ENCODE results near the gene OLFM2.
"Not testable (repeated sequence)": the region's sequence is repeated elsewhere in the genome, so short reads cannot be mapped to it uniquely, and the experiment has no call there.

OLFM2 gene

DNA sequence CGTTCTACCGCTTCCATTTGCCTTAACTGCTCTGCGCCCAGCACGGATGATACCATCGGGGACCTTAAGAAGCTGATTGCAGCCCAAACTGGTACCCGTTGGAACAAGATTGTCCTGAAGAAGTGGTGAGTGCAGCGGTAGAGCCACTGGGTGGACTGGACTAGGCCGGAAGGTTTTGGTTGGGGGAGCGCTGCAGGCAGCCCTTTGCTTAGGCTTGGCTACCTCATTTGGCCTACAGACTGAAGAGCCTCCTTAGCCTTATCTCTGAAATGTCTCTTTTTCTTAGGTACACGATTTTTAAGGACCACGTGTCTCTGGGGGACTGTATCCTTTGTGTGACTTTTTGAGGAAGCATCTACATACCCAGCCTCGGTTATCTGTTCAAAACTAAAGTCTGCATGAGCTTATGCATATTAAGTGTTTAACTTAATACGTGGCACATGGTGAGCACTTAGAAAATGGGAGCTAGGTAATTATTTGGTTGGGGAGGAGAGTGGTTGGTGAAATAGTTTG is 107.7 kb downstream of the OLFM2 start:
- DNase-seq (ENCODE audit: low spot score): no peak

DNA sequence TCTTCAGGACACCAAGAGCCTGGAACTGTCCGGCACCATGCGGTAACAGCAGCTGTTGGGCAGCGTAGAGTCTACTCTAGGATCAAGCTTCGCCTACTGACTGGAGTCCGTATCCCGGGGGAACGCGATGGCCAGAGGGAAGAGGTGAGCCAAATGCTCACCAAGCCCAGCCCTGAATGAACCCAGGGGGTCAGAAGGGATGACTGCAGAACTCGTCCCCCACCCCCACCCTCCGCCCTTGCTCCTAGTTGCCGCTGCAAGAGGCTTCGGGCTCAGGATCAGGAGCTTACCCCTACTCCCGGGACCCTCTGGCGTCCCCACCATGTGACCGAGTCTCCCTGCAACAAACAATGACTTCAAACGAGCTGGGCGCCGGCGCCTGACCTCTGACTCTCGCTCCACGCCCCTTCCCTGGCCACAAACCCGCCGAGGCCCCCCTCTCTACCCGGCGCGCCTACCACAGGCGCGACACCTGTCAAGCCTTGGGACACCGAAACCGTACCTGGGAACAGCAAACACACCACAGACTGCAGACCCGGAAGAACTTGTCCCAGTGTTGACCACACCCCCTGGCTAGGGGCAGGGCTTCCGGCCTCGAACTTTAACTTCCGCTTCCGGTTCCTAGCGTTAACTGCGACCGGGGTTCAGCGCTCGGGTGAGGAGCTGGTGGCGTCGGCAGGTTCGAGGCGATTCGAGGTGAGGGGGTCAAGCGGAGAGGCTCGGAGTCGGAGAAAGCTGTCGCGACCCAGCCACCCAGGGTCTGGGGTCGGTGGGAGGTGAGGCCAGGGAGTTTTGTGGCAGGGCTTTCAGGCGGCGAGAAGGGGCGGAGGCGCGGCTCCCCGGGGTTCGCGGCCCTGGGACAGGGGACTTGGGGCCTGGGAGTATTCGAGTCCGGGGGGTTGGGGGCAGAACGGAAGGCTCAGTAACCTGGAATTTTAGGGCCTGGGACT is 108.8 kb downstream of the OLFM2 start, which contains the start of gene UBL5:
UBL5 (plus strand) TSS at position 630 of the 950 bp plus-strand sequence. CDS start 420 bp downstream, outside the sequence.
- DNase-seq (ENCODE audit: low spot score): peak; percentile 88

DNA sequence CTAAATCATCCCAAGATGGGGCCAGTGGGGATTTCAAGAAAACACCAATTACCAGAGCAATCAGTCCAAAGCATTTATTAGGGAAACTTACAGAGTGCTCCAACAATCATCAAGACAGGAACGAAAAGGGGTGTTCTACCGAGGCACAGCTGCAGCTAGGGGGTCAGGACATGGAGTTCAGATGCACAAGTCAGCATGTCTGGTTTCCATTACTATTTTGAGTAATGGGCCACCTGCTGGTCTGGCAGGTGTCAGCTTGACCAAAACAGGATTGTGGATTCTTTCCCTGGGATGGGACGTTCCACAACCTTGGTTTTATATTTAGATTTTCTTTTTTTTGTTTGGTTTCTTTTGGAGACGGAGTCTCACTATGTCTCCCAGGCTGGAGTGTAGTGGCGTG is 112.5 kb downstream of the OLFM2 start:
- no peak for DNase-seq (ENCODE audit: low spot score)

GRCh38 chr19:9820034-9820433 is 116.3 kb downstream of the OLFM2 start:
- not testable (repeated sequence) for DNase-seq (ENCODE audit: low spot score)

DNA sequence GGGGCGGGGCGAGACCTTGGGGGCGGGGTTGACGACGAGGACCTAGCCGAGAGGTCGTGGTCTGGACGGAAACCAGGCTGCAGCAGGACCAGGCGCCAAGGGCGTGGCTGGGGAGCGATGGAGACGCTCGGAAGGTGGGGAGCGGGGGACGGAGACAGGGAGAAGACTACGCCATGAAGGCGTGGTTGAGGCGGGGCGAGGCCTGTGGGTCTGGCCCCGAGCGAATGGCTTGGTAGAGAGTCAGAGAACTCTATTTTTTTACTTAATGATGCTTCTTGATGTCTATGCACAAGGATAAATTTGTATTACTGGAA is 116.8 kb downstream of the OLFM2 start:
- DNase-seq (ENCODE audit: low spot score): no peak

DNA sequence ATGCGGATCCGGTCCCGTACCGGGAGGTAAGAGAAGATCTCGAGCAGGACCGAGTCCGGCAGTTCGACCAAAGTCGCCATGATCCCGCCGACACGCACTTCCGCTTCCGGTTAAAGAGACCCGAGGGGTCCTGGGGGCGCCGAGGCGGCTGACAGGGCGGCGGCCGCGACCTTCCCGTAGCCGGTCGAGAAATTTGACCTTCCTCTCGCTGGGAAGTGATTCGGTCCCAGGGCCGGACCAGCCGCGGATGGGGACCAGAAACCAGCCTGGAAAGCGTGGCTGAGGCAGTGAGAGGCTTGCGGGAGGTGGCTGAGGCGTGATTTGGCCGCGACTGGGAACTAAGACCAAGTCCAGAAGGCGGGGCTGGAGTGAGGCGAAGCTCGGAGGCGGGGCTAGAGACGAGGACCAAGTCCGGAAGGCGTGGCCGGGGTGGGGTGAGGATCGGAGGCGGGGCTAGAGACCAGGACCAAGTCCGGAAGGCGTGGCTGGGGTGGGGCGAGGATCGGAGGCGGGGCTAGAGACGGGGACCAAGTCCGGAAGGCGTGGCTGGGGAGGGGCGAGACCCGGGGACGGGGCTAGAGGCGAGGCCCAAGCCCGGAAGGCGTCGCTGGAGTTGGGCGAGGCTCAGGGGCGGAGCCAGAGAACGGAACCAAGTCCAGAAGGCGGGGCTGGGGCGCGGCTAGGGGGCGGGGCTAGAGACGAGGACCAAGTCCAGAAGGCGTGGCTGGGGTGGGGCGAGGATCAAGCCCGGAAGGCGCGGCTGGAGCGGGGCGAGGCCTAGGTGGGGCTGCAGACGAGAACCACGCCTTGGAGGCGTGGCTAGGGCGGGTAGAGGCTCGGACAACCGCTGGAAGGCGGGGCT is 117.3 kb downstream of the OLFM2 start, which contains the start of gene FBXL12:
FBXL12 (minus strand) TSS at position 346 of the 862 bp plus-strand sequence; CDS start at position 80, 266 bp downstream.
- DNase-seq (ENCODE audit: low spot score): peak; percentile 100

DNA sequence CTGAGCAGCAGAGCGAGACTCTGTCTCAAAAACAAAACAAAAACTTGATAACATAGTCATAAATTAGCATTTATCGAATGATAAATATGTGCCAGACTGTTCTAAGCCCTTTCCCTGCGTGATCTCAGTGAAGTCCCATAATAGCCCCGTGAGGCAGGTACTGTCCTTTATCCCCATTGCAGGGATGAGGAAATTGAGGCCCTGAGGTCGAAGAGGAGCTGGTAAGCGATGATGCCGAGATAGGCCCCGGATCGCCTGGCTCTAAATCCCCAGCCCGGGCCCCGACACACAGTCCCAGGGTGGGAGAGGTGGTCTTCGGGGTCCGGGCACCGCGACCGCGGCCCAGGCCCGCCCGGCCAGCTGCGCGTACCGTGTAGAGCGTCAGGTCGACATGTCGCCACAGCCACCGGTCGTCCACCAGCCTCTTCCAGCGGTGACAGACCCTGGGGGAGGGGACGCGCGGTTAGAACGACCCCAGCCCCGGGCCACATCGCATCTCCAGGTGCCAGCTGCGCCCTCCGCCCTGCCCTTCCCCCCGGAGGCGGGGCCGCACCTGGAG is 118.1 kb downstream of the OLFM2 start:
- no peak for DNase-seq (ENCODE audit: low spot score)

DNA sequence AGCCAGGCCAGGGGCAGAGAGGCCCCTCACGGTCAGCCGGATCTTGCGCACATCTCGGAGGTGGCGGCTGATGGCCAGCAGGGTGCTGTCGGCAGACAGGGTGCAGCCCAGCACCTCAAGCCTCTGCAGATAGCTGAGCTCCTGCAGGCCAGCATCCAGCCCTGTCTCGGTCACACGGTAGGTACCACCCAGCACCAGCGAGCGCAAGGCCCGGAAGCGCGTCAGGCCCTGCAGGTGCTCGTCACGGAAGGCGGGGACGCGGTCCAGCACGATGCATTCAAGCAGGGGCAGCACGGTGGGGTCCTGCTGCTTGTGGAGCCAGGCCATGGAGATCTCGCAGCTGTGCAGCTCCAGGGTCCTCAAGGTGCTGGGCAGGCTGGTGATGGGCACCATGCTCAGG is 125.2 kb downstream of the OLFM2 start:
- no peak for DNase-seq (ENCODE audit: low spot score)

- no peak for DNase-seq (ENCODE audit: low spot score)
These were observed 127.2 kb downstream of the OLFM2 start for GRCh38 chr19:9808855-9809824.

- DNase-seq (ENCODE audit: low spot score): no peak
These were observed 129.5 kb downstream of the OLFM2 start for GRCh38 chr19:9806803-9807202.

Data from globus pallidus (tissue), 1 donor.